Measurements from ENCODE around the gene SLC11A1.

Gene SLC11A1, protein sequence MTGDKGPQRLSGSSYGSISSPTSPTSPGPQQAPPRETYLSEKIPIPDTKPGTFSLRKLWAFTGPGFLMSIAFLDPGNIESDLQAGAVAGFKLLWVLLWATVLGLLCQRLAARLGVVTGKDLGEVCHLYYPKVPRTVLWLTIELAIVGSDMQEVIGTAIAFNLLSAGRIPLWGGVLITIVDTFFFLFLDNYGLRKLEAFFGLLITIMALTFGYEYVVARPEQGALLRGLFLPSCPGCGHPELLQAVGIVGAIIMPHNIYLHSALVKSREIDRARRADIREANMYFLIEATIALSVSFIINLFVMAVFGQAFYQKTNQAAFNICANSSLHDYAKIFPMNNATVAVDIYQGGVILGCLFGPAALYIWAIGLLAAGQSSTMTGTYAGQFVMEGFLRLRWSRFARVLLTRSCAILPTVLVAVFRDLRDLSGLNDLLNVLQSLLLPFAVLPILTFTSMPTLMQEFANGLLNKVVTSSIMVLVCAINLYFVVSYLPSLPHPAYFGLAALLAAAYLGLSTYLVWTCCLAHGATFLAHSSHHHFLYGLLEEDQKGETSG

DNA sequence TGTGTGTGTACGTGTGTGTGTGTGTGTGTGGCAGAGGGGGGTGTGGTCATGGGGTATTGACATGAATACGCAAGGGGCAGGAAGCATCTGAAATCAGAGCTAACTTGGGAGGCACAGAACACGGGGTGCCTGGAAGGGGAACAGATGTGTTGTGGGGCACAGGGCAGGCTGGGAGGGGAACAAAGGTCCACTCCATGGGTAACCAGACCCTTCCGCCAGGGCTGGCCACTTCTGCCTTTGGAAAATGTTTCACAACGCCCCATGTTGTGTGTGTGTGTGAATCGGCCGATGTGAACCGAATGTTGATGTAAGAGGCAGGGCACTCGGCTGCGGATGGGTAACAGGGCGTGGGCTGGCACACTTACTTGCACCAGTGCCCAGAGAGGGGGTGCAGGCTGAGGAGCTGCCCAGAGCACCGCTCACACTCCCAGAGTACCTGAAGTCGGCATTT lies at the start of gene SLC11A1:
Gene SLC11A1, plus strand, starts transcription at position 358 of the 451 bp plus-strand sequence. CDS start 96 bp downstream, outside the sequence.
- no peak for DNase-seq

DNA sequence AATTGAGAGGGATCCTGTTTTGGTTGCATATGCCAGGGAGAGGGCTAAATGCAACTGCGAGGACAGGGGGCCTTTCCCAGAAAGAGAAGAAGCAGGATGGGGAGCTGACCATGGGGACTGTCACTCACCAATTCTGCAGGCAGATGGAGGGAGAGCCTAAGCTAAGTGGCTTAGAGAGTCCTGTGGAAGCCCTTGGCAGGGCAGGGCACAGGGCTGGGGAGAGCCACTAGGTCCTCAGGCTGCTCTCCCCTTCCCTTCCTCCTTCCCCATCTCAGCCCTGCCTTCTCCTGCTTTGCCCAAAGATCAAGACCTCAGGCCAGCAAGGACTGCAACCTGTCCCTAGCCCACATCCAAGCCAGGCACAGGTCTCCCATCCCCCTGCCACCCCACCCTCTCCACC lies 49.8 kb upstream of the SLC11A1 start:
- no peak for DNase-seq

DNA sequence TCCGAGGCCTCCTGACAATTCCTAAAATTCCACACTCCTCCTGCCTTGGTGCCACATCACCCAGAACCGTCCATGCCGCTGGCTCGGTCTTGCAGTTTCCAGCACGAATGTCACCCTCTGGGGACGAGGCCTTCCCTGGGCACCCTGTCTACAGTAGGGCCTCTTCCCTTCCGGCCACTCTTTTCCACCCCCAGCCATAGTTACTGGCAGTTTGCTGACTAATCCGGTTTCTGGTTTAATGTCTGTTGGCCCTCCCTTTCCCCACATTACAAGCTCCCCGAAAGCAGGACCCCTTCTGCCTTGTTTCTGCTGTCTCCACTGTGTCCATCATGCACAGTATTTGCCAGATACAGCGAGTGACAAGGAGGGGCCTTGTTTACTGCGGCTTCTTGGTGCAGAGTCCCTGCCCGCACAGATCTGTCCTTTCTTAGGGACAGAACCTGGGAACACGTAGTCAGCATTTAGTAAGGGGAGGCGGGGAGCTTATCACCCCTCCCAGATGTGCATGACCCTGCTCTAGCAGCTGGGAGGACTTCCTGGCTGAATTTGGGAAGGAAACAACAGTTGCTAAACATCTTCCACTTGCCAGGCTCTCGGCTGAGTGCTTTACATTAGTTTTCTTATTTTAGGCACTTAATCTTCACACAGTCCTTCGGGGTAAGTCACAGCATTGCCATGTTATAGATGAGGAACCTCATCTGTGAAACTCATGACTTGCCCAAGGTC lies 49.0 kb upstream of the SLC11A1 start:
- no peak for DNase-seq

DNA sequence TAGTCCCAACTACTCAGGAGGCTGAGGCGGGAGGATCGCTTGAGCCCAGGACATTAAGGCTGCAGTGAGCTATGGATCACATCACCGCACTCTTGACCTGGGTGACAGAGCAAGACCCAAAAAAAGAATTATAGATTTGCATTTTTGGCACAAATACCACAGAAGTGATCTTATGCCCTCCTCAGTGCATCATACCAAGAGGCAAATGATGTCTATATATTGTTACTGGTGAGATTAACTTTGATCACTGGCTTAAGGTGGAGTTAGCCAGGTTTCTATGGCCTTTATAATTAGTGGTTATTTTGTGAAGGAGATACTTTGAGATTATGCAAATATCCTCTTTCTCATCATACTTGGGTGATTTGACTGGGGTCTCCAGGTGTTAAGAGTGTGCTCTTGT lies 47.5 kb upstream of the SLC11A1 start:
- DNase-seq = no peak

DNA sequence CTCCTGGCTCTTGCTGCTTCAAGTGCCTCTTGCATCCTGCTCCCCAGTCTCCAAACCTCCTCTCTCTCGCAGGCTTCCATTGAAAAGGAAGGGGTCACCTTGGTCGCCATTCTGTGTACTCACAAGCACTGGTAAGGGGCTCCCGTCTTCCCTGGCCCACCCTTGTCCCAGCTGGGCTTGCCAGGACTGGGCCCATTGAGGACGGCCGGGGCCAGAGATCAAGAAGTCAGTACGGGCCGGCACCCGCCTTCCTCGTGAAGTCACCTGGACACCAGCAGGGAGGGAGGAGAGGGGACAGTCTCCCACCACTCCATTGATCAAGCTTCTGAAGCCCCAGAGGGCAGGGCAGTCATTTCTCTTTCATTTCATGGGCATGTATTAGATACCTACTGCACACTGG lies 41.4 kb upstream of the SLC11A1 start:
- no peak for DNase-seq

DNA sequence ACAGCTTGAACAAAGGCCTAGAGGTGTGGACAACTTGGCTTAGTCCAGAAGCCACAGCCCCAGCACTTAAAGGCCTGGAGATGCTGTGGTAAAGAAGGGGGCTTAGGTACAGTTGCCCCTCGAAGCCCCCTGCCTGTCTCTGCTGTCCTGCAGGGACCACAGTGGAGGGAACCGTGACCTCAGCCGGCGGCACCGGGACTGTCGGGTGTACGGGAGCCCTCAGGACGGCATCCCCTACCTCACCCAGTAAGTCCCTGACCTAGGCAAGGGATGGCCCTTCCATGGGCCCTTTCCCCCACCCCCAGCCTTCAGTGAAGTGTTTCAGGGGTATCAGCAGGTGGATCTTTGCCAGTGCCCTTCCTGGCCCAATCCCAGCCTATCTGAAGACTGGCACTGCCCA lies 40.7 kb upstream of the SLC11A1 start:
- DNase-seq = no peak

DNA sequence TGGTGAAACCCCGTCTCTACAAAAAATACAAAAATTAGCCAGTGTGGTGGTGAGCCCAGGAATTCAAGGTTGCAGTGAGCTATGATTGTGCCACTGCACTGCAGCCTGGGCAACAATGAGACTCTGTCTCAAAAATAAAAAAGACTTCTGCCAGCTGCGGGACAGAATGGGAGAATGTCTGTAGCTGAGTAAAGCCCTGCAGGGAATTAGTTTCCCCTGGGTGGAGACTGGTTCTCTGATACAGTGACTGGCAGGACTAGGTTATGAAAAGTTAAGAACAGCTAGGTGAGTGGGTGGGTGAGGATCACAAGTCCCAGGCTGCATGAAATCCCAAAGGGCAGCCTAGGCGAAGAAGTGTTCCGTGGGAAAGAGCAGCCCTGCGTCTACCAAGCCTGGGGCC lies 39.2 kb upstream of the SLC11A1 start:
- no peak for DNase-seq

DNA sequence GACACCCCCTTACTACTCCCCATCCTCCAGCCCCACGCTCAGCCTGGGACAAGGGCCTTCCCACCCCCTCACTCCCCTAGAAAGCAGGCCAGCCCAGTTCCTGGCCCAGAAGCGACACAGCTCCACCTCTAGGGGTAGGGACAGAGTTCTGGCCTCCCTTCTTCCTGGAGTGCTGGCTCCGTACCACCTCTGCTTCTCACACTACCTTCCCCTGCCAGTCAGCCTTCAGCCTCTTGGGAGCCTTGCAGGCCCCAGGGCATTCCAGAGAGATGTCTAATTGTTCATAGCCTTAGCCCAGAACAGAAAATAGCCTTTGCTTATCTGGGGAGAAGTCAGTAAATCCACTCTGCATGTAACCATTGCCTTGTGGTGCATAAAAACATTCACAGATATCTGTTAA lies 38.5 kb upstream of the SLC11A1 start:
- no peak for DNase-seq

DNA sequence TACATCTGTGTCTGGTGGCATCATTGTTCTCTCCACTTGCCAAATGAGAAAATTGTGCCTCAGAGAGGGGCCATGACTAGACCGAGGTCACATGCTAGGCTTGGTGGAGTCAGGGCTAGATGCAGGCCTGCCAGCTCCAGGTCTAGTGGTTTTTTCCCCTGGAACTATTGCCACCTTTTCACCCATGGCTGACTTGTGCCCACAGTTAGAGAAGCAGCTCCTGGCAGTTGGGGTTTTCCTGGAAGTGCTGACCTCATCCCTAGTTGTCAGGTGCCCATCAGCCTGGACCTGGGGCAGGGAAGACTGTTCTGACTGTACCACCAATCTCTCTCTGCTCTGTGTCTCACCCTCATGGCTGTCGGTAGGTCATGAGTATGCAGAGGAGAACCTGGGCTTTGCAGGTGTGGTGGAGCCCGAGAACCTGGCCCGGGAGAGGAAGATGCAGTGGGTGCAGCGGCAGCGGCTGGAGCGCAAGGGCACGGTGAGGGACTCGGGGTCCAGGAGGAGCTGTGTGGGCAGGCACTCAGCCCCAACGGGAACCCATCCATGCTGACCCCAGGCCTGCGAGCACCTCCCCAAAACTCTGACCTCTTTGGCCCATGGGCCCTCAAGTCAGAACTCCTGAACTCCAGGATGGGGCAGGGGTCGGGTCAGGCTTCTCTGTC lies 37.9 kb upstream of the SLC11A1 start:
- DNase-seq = no peak

DNA sequence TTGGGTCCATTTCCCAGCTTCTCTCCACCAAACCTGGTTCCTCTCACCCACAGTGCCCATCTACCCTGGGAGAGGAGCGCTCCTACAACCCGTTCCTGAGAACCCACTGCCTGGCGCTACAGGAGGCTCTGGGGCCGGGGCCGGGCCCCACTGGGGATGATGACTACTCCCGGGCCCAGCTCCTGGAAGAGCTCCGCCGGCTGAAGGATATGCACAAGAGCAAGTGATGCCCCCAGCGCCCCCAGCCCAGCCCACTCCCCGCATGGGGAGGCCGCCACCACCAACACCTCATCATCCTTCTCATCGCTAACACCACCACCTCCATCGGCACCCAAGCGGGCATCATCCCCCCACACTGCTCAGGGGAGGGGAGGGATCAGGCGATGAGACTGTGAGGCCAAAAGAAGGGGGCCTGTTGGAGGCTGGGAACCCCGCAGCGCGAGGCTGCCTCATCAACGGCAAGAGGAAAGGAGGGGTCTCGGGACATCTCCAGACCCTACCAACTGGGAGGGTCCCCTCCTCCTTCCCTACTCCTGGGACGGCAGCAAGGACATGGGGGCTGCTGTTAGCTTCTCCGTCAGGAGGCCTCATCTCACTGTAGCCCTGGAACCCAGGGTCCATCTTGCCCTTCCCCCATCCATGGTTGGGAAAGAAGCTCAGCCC lies 37.2 kb upstream of the SLC11A1 start:
- DNase-seq = no peak

DNA sequence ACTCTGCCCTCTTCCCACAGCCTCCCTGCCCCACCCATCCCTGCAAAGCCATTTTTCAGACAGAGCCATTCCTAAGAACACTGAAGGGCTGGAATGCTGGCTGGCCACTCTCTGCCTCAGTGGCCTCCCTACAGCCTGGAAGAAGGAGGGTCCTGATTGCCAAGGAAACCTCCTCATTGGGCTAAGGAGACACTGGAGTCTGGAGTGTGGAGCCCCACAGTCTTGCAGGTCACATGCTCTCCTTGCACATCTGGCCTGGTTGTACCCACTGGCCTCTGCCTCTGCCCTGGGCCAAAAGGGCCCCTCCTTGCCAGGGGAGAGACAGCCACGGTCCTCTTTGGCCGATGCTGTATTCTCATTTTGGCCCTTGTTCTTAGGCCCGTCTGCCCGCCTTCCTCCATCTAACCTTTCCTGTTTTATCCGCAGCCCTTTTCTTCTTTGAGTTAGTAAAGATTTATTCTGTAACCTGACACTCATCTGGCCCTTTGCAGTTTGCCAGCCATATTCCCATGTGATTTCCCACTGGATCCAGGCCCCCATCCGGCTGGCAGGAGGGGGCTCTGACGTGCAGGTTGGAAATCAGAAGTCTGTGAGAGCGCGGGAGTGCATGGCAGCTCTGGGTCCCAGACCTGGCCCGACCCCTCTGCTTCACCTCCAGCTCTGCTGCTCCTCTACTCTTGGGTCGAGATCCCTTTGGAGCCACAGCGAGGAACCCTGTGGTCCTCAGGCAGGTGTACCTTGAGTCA lies 36.4 kb upstream of the SLC11A1 start:
- DNase-seq = no peak

DNA sequence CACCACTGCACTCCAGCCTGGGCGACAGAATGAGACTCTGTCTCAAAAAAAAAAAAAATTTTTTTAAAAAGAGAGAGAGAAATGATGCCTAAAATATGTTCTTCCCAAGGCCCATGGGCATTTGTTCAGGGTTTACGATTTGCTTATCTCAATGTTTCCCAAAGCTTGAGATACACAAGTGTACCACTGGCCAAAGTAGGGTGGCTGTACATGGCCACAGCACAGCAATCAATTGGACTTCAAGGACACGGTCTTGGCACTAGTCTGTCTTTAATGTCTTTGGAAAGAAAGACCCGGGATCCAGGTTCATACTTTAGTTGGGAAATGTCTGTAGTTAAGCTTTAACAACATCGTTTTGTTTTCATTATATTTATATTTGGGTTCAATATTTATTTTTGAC lies 34.9 kb upstream of the SLC11A1 start:
- DNase-seq = no peak

DNA sequence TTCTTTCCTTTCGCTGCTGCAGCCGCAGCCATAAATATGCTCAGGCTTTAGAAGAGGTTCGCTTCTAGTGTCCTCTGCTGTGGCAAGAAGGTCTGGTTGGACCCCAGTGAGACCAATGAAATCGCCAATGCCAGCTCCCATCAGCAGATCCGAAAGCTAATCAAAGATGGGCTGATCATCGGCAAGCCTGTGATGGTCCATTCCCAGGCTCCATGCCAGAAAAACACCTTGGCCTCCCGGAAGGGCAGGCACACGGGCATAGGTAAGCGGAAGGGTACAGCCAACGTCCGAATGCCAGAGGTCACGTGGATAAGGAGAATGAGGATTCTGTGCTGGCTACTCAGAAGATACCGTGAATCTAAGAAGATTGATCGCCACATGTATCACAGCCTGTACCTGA lies 28.0 kb upstream of the SLC11A1 start:
- DNase-seq = no peak

DNA sequence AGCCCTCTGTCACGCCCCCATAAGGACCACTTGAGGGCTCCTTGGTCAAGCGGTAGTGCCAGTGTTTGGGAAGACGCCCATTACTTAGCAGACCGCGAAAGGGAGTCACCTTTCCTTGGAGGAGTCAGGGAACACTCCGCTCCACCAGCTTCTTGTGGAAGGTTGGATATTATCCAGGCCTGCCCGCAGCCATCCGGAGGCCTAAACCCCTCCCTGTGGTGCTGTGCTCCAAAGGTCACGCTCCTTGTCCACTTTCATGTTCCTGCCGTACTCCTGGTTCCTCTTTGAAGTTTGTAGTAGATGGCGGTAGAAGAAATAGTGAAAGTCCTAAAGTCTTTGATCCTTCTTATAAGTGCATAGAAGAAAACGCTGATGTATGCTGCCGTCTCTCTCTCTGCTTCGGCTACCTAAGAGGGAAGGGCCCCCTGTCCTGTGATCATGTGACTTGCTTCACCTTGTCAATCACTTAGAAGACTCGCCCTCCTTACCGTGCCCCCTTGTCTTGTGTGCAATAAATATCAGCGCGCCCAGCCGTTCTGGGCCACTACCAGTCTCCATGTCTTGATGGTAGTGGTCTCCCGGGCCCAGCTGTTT lies 27.1 kb upstream of the SLC11A1 start:
- DNase-seq = no peak

DNA sequence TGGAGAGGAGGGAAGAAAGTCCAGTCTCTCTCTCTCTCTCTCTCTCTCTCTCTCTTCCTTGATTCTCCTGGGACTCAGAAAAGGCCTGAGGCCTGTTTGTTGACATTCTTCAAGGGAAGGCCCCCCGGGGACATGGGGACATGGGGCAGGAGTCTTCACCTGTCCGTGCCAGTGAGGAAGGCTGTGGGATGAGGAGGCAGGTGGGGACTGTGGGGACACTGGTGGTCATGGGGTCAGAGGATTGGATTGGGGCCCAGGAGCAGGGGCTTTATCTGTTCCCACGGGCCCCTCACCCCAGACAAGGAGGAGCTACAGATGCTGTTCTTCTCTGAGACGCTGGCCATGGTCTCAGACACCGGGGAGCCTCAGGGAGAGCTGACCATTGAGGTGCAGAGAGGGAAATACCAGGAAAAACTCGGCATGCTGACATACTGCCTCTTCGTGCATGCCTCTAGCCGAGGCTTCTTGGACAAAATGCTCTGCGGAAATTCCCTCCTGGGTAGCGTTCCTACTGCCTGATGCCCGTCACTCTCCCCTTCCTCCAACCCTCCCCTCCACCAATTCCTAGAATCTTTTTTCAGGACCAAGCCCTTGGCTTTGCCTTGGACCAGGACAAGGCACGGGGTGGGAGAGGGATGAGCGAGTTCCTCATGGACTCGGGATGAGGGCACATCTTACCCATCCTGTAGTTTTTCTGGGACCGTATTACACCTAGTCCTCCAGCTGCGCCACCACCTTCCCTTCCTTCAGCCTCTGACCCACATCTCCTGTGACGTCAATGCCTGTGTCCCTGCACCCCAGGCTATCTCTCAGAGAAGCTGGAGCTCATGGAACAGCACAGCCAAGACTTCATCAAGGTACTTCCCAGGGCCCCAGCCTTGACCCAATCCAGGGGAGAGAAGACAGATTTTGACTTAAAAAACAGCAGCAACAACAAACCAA lies 24.6 kb upstream of the SLC11A1 start:
- DNase-seq = no peak

DNA sequence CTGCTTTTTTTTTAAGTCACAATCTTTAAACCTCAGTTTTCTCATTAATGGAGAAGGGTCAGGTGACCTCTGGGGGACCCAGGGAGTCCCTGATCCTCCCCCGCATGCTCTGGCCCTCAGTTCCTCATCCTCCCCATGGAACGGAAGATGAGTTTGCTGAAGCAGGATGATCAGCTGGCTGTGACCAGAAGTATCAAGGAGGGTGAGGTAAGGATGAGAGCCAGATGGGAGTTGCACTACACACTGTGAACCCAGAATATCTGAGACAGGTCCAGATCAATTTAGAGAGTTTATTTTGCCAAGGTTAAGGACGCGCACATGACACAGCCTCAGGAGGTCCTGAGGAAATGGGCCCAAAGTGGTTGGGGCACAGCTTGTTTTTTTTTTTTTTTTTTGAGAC lies 21.6 kb upstream of the SLC11A1 start:
- DNase-seq = no peak

DNA sequence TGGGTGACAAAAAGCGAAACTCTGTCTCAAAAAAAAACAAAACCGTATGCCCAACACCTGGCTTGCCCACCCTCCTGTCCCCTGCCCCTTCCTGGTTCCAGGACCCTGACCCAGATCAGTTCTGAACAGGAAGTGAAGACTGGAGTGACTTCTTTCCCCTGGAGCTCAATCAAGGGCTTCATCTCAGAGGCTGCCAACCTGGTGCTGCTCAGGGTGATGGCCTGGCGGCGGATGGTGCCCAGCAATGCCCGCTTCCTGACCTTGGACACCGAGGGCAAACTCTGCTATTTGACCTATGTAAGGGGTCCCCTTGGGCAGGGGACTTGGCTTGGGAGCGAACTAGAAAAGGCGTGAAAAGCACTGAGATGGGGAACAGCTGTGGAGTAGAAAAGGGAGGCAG lies 19.5 kb upstream of the SLC11A1 start:
- no peak for DNase-seq

DNA sequence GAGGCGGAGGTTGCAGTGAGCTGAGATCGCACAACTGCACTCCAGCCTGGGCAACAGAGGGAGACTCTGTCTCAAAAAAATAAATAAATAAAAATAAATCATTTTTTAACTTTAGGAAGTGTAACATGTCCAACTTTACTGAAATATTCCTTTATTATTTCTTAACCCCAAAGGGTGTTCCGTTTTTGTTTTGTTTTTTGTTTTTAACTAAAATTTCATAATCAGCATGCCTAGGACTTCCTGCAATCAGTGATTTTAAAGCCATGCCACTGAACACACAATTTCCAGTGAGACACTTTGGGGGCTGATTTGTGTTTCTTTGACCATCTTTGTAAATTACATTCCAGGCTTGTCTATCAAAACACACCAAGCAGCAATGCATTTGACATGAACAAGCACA lies 18.3 kb upstream of the SLC11A1 start:
- DNase-seq = no peak

DNA sequence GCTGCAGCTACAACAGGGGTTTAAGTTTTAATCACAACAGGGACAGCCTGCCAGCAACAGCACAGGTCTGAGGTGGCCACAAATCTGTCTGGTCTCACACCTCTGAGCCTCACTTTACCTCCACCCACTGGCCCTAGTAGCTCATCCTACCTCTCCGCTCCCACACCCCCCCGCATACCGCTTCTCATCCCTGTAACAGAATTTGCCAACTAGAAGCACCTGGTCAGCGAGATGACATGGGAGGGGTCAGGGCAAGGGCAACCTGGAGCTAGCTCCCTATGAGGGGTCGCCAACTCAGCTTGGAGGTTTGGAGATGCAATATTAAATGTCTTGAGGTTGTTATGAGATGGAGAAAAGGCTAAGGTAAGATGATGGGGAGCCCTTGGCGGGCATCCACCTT lies 17.9 kb upstream of the SLC11A1 start:
- no peak for DNase-seq

DNA sequence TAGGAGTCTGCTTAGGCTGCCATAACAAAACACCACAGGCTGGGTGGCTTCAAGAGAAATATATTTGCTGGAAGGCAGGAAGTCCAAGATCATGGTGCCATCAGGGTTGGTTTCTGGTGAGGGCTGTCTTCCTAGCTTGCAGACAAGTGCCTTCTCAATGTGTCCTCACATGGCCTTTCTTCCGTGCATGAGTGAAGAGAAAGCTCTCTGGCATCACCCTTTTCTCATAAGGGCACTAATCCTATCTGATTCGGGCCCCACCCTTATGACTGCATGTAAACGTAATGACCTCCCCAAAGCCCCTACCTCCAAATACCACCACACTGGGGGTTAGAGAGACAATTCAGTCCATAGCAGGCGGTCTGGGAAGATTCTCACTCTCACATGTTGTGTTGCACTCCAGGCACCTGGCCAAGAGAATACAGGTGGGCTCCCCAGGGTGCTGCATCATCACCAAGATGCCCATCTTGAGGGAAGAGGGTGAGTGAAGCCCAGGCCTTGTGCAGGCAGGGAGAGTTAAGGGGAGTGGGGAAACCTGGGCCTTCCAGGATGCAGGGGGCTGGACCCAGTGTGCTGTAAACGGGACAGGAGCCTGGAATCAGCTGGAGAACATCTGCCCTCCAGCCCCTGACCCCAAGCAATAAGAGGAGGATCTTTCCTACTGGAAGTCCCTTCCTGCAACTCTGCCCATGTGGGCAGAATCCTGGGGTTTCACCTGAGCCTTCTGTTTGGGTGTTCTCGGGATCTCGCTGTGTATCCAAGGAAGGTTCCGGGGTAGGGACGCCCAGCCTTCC lies 15.3 kb upstream of the SLC11A1 start:
- no peak for DNase-seq
